ENCODE measurements around the gene MRNIP.

The MRNIP gene

DNA sequence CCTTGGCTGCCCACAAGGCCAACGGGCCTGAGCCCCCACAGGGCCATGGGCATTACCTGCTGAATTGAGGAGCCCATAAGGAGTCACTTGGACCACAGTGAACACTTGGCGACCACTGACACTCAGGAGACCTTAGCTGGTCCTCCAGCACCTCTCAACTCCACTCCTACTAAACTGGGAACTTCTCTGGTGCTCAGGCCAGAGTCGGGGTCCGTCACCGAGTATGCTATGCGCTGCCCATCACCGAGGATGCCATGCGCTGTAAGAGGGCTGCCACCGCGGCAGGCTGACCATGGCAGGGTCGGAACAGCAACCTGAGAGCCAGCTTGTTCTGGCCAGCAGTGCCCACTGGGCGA, 38.5 kb downstream of the MRNIP start:
- DNase-seq = no peak

DNA sequence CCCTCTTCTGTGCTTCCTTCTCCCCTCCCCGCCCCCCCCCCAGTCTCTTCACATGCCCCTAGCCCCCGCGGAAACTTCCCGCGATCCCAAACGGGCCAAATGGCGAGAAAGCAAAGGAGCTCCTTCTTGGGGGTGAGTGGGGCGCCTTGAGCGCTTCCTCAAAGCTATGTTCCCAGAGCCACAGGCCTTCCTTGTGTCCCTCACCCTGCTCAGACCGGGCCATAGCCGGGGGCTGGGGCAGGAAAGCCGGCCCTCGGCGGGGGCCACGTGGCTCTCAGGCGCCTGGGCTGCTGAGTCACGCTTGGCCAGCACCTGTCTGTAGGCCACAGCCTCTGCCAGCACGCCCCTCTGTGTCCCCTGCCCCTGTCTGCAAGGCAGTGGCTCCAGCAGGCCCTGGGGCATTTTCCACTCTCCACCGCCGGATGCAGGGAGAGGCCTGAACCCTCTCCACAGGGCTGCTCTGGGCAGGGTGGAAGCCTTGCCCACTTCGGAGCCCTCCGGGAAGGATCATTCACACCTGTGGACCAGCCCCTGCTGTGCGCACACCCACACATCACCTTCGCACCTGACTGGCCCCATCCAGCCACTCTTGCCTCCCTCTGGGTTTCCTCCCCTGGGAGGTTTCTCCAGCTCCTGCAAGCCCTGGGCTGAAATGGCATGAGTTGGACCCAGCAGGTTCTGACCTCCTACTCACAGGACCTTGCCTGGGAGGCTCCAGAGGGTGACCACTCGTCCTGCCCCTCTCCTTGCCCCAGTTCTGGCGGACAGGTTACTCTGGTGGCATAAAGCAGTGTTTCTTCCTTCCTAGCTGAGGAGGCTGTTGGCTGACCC, 39.1 kb downstream of the MRNIP start:
- no peak for DNase-seq

DNA sequence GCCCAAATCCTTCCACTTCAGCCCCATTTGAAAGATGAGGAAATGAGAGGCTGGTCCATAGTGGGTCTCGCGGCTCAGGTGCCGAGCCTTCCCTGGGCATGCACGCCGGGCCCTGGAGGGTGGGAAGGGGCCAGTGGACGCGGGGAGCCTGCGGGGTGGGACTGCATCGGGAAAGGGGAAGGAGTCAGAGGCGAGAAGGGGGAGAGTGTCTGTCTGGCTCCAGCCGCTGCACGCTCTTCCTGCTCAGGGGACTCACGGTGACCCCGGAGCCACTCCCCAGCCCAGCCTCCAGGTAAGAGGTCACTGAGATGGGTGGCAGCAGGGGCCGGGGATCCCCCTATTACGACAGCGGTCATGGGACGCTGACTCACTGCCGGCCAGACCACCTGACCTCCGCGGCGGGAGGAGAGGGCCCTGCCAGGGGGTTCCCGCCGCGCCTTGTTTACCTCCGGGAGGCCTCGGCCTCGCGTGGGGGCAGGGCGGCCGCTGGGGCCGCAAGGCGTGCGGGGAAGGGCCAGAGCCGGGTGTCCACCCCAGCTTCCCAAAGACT, 39.8 kb downstream of the MRNIP start:
- no peak for DNase-seq

DNA sequence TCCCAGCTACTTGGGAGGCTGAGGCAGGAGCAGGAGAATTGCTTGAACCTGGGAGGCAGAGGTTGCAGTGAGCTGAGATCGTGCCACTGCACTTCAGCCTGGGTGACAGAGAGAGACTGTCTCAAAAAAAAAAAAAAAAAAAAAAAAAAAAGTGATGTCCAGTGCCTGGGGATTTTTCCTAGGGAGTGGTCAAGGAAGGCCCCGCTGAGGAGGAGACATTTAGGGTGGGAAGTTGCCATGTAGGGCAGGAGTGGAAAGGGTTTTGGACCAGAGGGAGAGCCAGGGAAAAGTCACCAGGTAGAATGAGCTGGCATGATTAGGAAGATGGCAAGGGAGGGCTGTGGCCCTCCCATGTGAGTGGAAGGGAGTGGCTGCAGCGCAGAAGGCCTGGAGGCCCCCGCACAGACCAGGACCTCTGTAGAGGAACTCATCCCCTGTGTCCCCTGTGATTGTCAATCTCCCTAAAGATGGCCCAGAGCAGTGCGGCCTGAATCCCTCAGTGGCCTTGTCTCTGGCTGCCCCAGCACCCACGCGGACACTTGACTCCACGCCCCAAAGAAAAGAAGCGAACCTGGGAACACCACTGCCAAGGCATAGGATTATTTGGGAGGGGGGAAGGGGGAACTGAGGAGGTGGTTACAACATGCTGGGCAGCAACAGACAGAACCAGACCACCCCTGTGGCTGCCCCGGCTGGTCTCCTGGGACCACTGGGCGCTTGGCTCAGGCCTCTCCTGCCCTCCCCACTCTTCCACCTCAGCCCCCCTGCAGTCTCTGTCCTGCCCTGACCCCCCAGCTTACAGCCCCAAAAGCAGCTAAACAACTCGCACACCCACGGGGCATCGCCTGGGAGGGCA, 40.5 kb downstream of the MRNIP start:
- DNase-seq = no peak

DNA sequence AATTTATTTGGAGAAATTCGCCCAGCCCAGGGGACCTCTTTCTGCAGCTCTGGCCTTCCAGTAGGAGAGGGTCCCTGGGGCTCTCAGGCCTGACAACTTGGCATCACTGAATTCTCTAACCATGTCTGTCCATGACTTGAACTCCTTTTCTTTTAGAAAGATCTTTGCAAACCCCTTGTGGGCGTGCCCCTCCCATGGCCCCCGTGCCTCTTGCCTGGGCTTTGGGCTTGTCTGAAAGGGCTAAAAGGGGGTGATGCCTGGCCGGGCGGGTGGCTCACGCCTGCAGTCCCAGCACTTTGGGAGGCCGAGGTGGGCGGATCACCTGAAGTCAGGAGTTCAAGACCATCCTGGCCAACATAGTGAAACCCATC, 41.2 kb downstream of the MRNIP start:
- DNase-seq = no peak

DNA sequence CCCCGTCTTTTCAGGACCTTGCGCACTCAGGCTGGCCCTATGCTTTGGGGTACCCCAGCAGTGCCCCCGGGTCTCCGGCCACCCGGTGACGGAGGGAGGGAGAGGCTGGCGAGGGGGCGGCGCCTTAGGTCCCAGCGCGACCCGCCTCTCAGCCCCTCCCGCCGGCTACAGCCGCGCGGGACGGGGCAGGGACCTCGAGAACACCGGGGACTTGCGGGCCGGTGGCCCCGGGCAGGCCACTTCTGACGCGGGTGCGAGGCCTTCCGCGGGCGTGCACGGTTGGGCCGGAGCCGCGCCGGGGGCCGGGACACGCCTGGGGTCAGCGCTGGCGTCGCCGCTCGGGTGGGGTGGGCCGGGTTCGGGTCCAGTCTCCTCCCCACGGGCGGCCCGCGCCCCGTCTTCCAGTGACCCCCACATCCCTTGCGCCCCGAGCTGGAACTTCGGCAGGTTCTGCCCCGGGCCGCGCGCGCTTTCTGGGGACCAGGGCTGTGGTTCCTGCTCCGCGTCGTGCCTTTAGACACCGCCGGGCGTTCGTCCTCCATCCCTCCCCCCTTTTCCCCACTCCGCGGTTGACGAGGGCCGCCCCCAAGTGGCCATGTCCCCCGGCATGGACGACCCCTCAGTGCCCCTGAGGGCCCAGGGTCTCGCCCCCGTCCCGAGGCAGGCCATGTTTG, 41.7 kb downstream of the MRNIP start:
- no peak for DNase-seq

- DNase-seq = no peak
Observed at GRCh38 chr5:179816401-179816795, 42.2 kb downstream of the MRNIP start.

DNA sequence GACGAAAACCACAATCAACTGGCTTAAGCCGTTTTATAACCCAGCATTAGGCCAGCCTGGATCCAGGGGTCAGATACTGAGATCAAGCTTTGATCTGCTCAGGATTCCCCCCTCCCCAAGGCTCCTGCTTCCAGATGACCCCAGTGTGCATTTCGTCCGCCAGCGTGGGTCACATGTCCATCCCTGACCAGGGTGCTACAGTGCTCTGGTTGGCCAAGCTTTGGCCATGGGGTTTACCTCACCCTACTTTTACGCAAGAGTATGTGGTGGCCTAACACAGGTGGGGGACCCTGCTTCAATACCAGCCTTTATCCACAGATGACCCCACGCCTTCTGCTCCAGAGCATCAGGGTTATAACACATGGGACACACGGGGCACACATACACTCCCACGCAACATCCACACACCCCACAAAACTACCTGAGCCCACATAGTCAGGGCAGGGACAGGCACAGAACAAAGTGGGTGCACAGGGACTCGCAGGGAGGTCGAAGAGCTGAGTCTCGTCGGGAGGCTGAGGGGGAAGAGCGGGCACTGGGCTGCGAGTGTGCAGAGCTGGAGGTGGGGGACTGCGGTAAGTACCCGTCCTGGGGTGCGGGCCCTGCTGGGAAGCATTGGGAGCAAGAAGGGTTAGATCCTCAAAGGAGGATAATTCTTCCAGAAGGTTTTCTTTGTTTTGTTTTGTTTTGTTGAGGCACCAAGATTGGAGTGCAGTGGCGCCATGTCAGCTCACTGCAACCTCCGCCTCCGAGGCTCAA, 42.9 kb downstream of the MRNIP start:
- DNase-seq = no peak

- DNase-seq = no peak
Observed at GRCh38 chr5:179814090-179814489, 44.5 kb downstream of the MRNIP start.

DNA sequence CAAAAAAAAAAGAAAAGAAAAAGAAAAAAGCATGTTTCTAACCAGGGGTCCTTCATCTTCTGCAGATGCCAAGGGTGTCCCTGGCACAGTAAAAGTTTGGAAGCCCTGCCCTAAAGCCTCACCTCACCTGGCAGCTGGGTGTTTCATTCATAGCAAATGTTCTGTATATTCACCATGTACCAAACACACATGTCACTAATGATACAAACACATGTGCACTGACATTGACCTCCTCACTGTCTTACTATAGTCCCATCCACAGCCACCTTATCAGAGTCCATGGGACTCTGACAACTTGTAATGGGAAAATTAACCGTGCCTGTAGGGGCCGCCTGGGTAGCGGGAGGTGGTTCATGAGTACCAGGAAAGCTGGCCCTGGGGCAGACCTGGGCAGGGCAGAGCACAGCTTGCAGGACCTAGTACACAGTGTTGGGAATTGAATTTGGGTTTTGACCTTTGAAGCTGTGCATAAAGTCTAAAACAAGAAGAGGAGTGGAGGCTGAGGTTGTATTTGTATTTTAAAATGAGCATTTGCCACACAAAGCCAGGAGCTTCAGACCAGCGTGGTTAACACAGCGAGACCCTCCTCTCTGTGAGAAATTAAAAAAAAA, 45.5 kb downstream of the MRNIP start:
- no peak for DNase-seq

GRCh38 chr5:179812135-179812825, 46.3 kb downstream of the MRNIP start:
- DNase-seq = no peak

DNA sequence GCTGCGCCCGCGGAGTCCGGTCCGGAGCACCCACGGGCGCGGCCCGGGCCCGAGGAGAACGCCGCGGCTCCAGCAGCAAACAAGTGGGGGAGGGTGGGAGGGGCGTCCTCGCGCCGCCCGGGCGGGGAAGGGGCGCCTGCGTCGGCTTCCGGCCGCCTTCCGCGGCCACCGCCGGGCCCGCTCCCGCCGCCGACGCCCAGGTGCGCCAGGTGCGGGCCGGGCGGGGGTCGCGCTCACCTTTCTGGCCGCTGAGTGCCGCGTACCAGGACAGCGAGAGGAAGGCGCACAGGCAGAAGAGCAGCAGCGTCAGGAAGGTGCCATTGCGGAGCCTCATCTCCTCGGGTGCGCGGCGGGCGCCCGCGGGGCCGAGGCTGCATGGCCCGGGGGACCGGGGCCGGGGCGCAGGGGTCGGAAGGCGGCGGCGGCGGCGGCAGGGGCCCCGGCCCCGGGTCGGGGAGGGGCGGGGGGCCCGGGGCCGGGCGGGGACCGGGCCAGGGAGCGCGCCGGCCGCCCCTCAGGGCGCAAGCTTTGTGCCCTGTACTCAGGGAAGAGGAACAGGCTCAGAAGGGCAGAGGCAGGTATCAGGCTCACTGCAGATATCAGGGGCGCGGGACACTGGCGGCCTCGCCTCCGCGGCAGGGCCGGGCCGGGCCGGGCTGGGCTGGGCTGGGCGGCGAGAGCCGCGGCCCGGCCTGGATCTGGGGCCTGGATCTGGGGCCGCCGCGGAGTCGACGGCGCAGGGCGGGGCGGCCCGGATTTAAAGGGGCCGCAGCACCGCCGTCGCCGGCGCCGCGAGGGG, 52.2 kb downstream of the MRNIP start, which contains the start of gene MGAT4B:
TSS of gene MGAT4B (minus strand) at position 617 of the 799 bp plus-strand sequence. CDS start at position 334, 283 bp downstream.
- no peak for DNase-seq

DNA sequence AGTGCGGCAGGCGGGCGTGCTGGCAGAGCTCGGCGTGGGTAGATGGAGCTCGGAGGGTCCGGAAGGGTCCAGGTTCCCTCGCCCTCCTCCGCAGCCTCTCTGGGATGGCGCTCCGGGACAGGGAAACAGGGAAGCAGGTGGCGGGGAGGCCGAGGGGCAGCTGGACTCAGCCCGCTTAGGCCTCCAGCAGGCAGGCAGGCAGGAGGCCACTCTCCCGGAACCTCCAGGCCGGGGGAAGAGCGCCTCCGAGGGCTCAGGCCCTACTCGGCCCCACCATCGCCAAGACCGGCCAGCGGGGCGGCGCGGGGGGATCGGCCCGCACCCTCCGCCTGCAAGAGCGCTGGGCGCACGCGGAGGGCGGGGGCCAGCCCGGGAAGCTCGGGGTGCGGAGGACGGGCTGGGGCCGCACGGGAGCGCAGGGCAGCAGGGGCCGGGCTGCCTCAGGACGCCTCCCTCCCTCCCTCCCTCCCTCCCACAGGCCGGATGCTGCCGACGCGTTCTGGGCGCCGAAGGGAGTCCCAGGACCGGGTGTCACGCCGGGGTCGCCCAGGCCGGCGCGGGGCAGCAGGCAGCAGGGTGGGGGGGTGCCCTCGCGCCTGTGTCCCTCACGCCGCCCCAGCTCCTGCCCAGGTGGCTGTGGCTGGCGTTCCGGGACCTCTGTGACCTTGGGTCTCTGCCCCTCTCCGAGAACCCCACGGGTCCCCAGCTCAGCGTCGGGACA, 52.9 kb downstream of the MRNIP start:
- no peak for DNase-seq

DNA sequence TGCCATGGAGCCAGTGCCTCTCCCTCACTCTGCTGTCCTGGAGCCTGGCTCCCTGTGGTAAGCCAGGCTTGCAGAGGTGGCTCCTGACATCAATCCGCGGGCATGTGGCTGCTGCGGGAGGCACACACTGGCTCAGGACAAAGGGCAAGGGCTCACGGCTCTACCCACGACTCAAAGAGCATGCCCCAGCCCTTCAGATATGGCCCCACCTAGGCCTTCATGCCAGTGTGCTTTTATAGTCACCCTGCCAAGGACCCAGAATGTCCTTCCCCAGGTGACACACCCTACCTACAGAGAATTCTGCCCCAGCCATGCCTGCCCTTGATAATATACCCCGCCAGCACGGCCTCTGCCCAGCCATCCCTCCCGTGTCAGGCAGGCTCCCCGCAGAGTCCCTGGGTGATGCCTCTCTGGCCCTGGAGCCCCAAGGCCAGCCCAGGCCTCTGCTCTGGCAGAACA, 53.5 kb downstream of the MRNIP start:
- DNase-seq = no peak

GRCh38 chr5:179804555-179804947, 54.1 kb downstream of the MRNIP start:
- DNase-seq = no peak

DNA sequence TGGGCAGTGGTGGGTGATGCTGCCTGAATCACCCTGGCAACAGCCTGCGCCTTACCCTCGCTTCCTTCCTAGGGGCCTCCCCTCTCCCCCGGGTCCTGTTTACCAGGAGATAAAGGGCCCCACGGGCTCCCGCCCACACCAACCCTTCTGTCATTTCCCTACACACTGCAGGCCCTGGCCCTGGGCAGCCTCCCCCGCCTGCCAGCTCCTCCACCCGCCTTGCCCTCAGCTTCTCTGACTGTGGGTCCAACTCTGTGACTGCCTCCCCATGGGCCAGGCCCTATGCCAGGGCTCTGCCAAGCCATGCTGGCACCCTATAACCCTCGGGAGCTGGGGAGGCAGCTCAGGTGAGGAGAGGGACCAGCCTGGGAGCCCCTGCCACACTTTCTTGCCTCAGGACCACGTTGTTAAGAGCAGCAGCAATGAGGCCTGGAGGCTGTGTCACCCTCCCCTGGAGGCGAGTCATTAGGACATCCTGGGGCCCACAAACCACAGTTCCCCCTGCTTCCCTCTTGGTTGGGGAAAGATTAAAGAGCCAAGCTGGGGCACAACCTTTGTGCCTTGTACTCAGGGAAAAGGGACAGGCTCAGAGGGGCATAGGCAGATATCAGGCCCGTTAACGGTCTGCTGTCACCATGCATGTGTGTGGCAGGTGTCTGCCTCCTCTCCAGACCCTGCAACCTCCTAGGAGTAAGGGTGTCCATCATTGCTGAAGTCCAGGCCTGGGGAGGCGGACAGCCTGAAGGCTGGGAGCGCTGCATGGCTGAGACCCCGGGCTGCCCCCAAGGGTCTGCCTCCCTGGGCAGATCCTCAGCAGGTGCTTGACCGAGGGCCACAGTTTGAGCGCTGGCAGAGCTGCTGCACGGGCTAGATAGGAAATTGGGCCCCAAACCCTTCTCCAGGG, 54.7 kb downstream of the MRNIP start:
- peak; percentile 57 for DNase-seq

- no peak for DNase-seq
Observed at GRCh38 chr5:179802950-179803562, 55.6 kb downstream of the MRNIP start.

- DNase-seq = no peak
Observed at GRCh38 chr5:179802207-179802883, 56.3 kb downstream of the MRNIP start.
